GM15510 (cell line): ENCODE data around the gene TNRC18.

ENCODE experiments used
- POLR2A ChIP-seq: IDR thresholded peaks from 3 replicates; pipeline ENCODE4 v1.6.1; 2011; ENCODE audit warnings: borderline replicate concordance; ENCODE audit not compliant: insufficient read length; ENCODE audit errors: extremely low read depth

The TNRC18 gene

GRCh38 chr7:5320802-5321396, 102.7 kb downstream of the TNRC18 start:
- TF ChIP-seq POLR2A, result no peak

GRCh38 chr7:5320391-5320790, 103.2 kb downstream of the TNRC18 start:
- no peak for TF ChIP-seq POLR2A

- no peak for TF ChIP-seq POLR2A
Measured at GRCh38 chr7:5315761-5316160, 107.9 kb downstream of the TNRC18 start.

GRCh38 chr7:5314864-5315263, 108.8 kb downstream of the TNRC18 start:
- no peak for TF ChIP-seq POLR2A

- no peak for TF ChIP-seq POLR2A
Measured at GRCh38 chr7:5310822-5311405, 112.7 kb downstream of the TNRC18 start.

- TF ChIP-seq POLR2A, result no peak
Measured at GRCh38 chr7:5309146-5309545, 114.5 kb downstream of the TNRC18 start.

GRCh38 chr7:5303591-5304505, 119.8 kb downstream of the TNRC18 start:
- TF ChIP-seq POLR2A, result no peak

- no peak for TF ChIP-seq POLR2A
Measured at GRCh38 chr7:5303061-5303460, 120.6 kb downstream of the TNRC18 start.

GRCh38 chr7:5302577-5302976, 121.1 kb downstream of the TNRC18 start:
- TF ChIP-seq POLR2A, result no peak

- TF ChIP-seq POLR2A, result no peak
Measured at GRCh38 chr7:5300366-5300765, 123.3 kb downstream of the TNRC18 start.

GRCh38 chr7:5296611-5297226, 126.9 kb downstream of the TNRC18 start:
- no peak for TF ChIP-seq POLR2A

- TF ChIP-seq POLR2A, result no peak
Measured at GRCh38 chr7:5296015-5296610, 127.5 kb downstream of the TNRC18 start.

GRCh38 chr7:5295039-5296014, 128.3 kb downstream of the TNRC18 start:
- TF ChIP-seq POLR2A, result no peak
